ENCODE results near the gene DGKD.
A peak's percentile ranks its signal among the peaks of the same experiment; 100 is the strongest.

DGKD gene

DNA sequence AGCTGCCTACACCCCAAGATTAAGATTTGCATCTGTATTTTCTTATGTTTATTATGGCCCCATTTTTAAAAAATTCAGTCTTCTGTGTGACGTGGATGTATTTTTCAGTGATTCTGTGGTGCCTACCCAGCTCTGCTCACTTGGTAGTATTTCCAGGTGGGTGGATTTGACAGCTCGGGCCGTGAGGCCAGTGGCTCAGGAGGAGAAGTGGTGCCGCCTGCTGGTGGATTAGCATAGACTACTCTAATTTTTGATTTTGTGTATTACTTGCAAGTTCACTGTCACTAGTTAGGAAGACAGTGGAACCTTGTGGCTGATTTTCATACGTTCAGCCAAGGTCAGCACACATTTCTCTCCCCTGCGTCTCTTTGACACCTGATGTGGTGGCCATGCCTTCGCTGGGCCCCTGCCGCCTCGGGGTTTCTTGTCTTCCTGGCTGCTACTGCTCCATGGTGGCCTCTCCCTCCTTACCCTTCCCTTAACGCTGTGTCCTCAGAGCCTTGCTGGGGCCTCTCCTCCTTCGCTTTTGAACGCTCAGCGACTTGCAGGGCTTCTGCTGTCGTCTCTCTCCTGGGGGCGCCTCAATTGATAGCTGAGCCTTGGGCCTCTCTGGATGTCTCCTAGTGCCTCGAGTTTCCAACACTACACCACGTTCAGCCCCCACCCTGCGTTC lies 89.4 kb downstream of the DGKD start:
- Histone ChIP-seq H3K9me3 (replicated peaks; ENCODE audit: insufficient read depth, low read length) (no peaks in the 10 kb centered on the region), H4K20me1 (ENCODE audit: insufficient read depth, low read length) (no peaks in the 10 kb centered on the region), H2AFZ (ENCODE audit: low read length) (no peak overlapping the region), H3F3A (ENCODE audit: insufficient read depth, low read length) (no peaks in the 10 kb centered on the region), H3K27me3 (replicated peaks; ENCODE audit: insufficient read depth, low read length) (no peaks in the 10 kb centered on the region), H3K79me2 (ENCODE audit: low read length) (no peaks in the 10 kb centered on the region), H3K4me3 (ENCODE audit: low read length) (no peak overlapping the region), H3K27ac (ENCODE audit: low read length) (no peak overlapping the region), H3K4me2 (ENCODE audit: low read depth, low read length) (no peak overlapping the region), H3K4me1 (ENCODE audit: low read length) (no peaks in the 10 kb centered on the region), H3K9ac (ENCODE audit: low read length) (no peak overlapping the region), H3K36me3 (replicated peaks; ENCODE audit: insufficient read depth, low read length) (no peaks in the 10 kb centered on the region; the same call in 1 of the 2 replicates), H3K9me2 (replicated peaks; ENCODE audit: insufficient read depth, low read length) (no peaks in the 10 kb centered on the region)
- DNase-seq: peak; percentile 76
- TF ChIP-seq EZH2 (optimal IDR thresholded peaks at IDR 0.05; ENCODE audit: low read depth, low read length): no peak
- TF ChIP-seq, protein P1, sequence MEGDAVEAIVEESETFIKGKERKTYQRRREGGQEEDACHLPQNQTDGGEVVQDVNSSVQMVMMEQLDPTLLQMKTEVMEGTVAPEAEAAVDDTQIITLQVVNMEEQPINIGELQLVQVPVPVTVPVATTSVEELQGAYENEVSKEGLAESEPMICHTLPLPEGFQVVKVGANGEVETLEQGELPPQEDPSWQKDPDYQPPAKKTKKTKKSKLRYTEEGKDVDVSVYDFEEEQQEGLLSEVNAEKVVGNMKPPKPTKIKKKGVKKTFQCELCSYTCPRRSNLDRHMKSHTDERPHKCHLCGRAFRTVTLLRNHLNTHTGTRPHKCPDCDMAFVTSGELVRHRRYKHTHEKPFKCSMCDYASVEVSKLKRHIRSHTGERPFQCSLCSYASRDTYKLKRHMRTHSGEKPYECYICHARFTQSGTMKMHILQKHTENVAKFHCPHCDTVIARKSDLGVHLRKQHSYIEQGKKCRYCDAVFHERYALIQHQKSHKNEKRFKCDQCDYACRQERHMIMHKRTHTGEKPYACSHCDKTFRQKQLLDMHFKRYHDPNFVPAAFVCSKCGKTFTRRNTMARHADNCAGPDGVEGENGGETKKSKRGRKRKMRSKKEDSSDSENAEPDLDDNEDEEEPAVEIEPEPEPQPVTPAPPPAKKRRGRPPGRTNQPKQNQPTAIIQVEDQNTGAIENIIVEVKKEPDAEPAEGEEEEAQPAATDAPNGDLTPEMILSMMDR (IDR thresholded peaks at IDR 0.05; ENCODE audit: low read length): peak; percentile 67
- TF ChIP-seq EZH2phosphoT487 (IDR thresholded peaks at IDR 0.05; ENCODE audit: low read length): no peak

- TF ChIP-seq EZH2 (optimal IDR thresholded peaks at IDR 0.05; ENCODE audit: low read depth, low read length) (no peak), EZH2phosphoT487 (IDR thresholded peaks at IDR 0.05; ENCODE audit: low read length) (no peak)
- TF ChIP-seq, protein P1 (IDR thresholded peaks at IDR 0.05; ENCODE audit: low read length): no peak
- H3K9me3 ChIP-seq (replicated peaks; ENCODE audit: insufficient read depth, low read length): no peaks in the 10 kb centered on the region
- no peaks in the 10 kb centered on the region for H3K9me2 ChIP-seq (replicated peaks; ENCODE audit: insufficient read depth, low read length)
- no peaks in the 10 kb centered on the region for H3K79me2 ChIP-seq (ENCODE audit: low read length)
- H3K4me3 ChIP-seq (ENCODE audit: low read length): no peak overlapping the region
- H3K27me3 ChIP-seq (replicated peaks; ENCODE audit: insufficient read depth, low read length): no peaks in the 10 kb centered on the region
- DNase-seq: no peak
- no peaks in the 10 kb centered on the region; the same call in 1 of the 2 replicates for H3K36me3 ChIP-seq (replicated peaks; ENCODE audit: insufficient read depth, low read length)
- H3K27ac ChIP-seq (ENCODE audit: low read length): no peak overlapping the region
- H2AFZ ChIP-seq (ENCODE audit: low read length): no peak overlapping the region
- H3K4me2 ChIP-seq (ENCODE audit: low read depth, low read length): no peak overlapping the region
- no peaks in the 10 kb centered on the region for H4K20me1 ChIP-seq (ENCODE audit: insufficient read depth, low read length)
- no peaks in the 10 kb centered on the region for H3F3A ChIP-seq (ENCODE audit: insufficient read depth, low read length)
- H3K4me1 ChIP-seq (ENCODE audit: low read length): no peaks in the 10 kb centered on the region
- no peak overlapping the region for H3K9ac ChIP-seq (ENCODE audit: low read length)
Measured at GRCh38 chr2:233444501-233444900, 90.2 kb downstream of the DGKD start.

GRCh38 chr2:233445152-233445830 lies 91.0 kb downstream of the DGKD start:
- H3F3A ChIP-seq (ENCODE audit: insufficient read depth, low read length): no peaks in the 10 kb centered on the region
- no peaks in the 10 kb centered on the region for H3K4me1 ChIP-seq (ENCODE audit: low read length)
- no peak for DNase-seq
- H3K27ac ChIP-seq (ENCODE audit: low read length): no peak overlapping the region
- H3K9me2 ChIP-seq (replicated peaks; ENCODE audit: insufficient read depth, low read length): no peaks in the 10 kb centered on the region
- H2AFZ ChIP-seq (ENCODE audit: low read length): no peak overlapping the region
- no peak overlapping the region for H3K4me2 ChIP-seq (ENCODE audit: low read depth, low read length)
- no peaks in the 10 kb centered on the region for H3K79me2 ChIP-seq (ENCODE audit: low read length)
- no peak overlapping the region for H3K4me3 ChIP-seq (ENCODE audit: low read length)
- H3K27me3 ChIP-seq (replicated peaks; ENCODE audit: insufficient read depth, low read length): no peaks in the 10 kb centered on the region
- no peak overlapping the region for H3K9ac ChIP-seq (ENCODE audit: low read length)
- no peaks in the 10 kb centered on the region; the same call in 1 of the 2 replicates for H3K36me3 ChIP-seq (replicated peaks; ENCODE audit: insufficient read depth, low read length)
- TF ChIP-seq, protein P1 (IDR thresholded peaks at IDR 0.05; ENCODE audit: low read length): no peak
- TF ChIP-seq EZH2 (optimal IDR thresholded peaks at IDR 0.05; ENCODE audit: low read depth, low read length) (no peak), EZH2phosphoT487 (IDR thresholded peaks at IDR 0.05; ENCODE audit: low read length) (no peak)
- no peaks in the 10 kb centered on the region for H4K20me1 ChIP-seq (ENCODE audit: insufficient read depth, low read length)
- no peaks in the 10 kb centered on the region for H3K9me3 ChIP-seq (replicated peaks; ENCODE audit: insufficient read depth, low read length)

Measured in MM.1S (cell line).